CD4-positive, alpha-beta T cell treated with Interleukin-17A for 1 hour (primary cell): ENCODE data around the gene SLC11A1.
A peak's percentile ranks its signal among the peaks of the same experiment; 100 is the strongest.

ENCODE experiments used
- DNase-seq: peaks from one replicate; pipeline ENCODE4 v3.0.0-alpha.2; 2020

The SLC11A1 gene

GRCh38 chr2:218395090-218395444, 13.0 kb downstream of the SLC11A1 start:
- DNase-seq, result no peak

DNA sequence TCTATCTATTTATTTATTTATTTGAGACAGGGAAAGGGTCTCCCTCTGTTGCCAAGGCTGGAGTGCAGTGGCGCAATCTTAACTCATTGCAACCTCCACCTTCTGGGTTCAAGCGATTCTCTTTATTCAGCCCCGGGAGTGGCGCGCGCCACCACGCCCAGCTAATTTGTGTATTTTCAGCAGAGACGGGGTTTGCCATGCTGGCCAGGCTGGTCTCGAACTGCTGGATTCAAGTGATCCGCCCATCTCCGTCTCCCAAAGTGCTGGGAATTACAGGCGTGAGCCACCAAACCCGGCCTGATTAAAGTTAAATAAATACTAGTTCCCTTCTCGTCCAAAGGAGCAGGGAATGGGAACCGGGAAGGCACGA, 13.4 kb downstream of the SLC11A1 start:
- DNase-seq, result no peak

DNA sequence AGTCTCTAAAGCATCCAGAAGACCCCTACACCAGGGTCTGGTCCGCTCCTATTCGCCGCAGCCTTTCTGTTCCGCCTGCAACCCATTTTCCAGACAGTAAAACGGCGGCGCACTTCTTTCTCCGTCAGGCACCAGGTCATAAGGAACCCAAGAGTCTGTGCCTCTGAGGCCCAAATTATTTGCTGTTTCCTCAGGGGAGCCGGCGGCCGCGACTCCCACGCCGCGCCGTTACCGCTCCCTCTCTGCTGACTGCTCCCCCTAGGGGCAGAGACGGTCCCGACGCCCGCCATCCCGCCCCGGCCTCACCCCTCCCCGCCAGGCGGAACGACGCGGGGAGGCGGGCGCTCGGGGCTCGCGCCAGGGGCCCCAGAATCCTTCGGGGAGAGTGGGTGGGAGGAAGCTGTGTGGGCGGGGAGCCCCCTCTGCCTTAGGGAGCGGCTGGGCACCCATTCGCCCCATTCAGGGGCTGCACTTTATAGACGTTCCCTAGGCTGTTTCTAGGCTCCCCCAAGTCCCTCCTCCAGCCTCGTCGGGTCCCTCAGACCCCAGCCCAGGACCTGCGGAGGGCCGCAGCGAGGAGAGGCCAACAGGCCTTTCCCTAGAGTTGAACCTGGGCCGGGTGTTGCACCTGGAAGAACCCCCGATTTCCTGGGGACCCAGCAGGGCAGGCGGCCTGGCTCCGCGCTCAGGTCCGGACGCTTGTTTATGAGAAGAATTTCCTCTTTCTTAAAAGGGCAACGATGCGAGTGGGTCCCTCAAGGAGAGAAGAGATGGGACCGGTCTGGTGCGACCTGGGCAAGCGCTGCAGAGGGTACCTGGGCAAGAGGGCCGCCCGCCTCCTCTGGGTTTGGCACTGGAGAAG, 14.0 kb downstream of the SLC11A1 start:
- peak; percentile 97 for DNase-seq

DNA sequence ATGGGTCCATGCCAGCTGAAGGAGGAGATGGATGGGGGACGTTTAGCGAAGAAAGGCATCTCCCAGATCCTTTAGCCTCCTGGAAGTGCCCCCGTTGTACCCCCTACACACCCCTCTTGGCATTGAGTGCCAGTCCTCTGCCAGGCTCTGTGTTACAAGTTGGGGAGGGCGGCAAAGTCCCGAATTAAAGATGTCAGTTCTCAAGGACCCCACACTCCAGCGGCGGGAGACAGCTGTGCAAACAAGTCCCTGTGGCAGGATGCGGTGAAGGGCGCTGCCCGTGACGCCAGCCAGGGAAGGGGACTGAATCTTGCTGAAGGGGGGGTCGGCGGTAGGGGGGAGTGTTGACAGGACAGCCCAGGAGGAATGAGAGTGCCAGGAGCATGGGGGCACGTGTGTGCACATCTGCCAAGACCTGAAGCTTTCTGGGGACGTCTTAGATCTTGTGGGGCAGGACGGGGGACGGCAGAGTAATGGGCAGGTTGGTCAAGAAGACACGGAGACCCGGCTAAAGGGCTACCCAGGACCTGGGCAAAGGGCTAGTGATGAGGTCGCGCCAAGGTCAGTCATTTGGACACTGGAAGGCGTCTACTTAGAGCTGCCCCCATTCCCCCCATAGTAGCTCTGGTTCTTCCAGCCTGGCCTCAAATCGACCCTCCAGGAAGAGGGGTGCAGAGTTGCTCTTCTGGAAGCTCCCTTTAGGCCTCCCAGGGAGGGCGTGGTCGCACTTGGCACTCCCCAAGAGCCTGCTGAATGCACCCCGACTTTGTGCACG, 14.8 kb downstream of the SLC11A1 start:
- peak; percentile 85 for DNase-seq

GRCh38 chr2:218397463-218397819, 15.4 kb downstream of the SLC11A1 start:
- DNase-seq, result no peak

GRCh38 chr2:218397820-218398436, 15.9 kb downstream of the SLC11A1 start:
- peak; percentile 72 for DNase-seq

DNA sequence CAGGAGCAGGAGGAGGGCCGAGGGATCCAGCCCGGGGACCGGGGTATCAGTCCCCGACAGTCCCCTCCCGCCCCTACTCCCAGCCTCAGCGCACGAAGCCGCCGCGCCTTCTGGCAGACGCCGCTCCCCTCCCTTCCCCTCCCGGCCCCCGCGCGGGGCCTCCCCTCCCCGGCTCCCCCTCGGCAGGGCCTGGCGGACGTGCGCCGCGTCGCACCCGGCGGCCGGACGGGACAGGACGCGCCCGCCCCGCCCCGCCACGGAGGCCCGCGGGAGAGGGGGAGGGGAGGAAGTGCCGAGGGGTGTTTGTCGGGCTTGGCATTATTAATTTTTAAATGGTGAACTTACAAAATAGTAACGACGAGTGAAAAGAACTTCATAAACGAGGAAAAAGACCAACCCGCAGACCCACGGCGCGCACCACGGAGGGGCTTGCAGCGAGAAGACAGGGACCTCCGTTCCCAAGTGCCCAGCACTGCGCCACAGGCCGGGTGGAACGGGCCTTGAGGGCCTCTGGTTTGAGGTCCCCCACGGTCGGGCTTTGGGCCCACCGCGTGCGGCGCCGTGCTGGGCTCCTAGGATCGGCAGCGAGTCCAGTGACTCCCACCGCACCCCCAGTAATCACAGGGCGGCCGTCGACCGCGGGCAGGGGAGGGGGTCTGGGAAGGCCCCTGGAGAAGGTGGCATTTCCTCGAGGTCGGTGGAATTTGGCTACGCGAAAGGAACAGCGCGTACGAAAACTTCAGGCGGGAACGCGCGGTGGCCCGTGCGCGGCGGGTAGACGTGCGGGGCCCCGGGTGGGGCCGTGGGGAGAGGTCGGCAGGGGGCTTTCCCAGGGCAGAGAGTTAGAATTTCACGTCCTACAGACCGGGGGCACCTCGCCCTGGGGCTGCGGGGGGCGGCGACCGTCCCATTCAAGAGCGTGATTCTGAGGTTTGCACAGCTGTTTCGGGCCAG, 16.6 kb downstream of the SLC11A1 start:
- peak; percentile 76 for DNase-seq

- DNase-seq, result peak; percentile 94
Measured at GRCh38 chr2:218399391-218400166, 17.5 kb downstream of the SLC11A1 start, which contains the start of gene CTDSP1. TSS of gene CTDSP1 (plus strand) at chr2:218399868. CDS start at chr2:218400091, 223 bp downstream.

DNA sequence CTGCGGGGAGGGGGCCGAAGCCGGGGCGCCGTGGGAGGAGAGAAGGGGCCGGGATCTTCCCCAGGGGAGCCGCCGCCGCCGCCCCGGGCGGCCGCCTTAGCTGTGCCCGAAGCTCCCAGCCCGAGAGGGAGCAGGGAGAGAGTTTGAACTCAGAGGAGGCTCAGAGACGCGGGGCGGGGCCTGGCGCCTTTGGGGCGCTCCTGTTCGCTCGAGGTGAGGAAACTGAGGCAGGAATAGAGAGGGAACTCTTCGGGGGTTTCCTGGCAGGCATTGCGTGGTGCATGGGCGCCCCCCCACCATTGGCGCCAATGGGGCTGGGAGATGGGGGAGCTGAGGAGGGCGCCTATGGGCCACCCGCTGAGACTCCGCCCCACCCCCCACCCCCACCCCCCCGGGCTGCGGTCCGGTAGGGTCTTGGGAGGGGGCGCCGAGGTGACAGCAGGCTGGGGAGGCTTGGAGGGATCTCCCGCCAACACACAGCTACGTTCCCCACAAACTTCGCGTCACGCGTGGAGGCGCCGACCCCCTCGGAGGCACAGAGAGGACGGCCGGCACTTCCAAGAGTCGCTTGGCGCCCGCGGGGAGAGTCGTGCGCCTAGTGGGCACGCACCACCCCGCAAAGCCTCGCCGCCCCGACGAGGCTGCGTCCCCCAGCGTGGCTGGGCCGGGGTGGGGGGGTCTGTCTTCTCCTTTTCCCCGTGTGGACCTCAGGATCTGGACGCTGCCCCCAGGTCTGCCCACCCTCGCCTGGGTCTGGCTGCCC, 18.3 kb downstream of the SLC11A1 start:
- DNase-seq, result peak; percentile 55

DNA sequence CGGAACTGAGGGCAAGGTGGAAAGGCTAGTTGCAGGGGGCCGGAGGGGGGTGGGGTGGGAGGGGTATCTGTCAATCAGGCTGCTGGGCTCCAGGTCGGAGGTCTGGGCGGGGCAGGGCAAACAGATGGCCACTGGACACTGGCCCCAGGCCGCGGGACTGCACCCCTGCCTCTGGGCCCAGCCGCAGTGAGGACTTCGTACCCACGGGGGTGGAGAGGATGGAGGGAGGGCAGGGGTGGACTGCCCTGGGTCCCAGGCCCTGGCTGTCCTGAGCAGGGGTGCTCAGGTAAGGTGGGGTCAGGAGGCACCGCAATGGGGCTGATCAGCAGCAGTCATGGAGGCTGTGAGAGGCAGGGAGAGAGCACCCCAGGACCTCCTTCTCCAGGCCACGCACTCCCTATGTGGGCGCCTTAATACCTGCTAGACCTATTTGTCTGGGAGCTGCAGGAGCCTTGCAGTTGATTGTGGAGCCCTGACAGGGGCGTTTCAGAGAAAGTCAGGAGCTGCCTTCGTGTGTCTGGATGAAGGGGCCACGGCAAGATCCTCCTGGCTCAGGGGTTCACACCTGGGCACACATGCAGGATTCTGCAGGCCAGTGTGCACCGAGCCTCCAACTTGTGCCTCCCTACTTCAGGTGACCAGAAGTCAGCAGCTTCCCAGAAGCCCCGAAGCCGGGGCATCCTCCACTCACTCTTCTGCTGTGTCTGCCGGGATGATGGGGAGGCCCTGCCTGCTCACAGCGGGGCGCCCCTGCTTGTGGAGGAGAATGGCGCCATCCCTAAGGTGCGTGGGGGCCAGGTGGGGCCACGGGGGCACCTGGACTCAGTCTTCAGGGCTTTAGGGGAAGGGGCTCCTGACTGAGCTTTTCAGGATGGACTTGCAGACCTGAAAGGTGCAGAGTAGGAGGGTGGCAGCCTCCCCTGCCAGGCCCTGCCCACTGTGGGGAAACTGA, 19.1 kb downstream of the SLC11A1 start:
- no peak for DNase-seq

DNA sequence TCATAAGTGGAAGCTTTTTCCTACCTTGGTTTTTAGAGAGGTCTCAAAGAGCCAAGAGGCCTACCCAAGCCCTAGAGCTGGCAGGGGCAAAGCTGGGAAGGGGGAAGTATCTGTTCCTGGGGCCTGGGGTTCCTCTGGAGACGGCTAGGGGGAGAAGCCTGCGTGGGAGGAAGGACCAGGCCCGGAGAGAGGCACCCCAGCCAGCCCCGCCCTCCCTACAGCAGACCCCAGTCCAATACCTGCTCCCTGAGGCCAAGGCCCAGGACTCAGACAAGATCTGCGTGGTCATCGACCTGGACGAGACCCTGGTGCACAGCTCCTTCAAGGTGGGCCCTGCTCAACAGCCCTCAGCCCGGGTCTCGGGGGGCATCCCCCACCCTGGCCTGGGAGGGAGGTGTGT, 19.8 kb downstream of the SLC11A1 start:
- no peak for DNase-seq

DNA sequence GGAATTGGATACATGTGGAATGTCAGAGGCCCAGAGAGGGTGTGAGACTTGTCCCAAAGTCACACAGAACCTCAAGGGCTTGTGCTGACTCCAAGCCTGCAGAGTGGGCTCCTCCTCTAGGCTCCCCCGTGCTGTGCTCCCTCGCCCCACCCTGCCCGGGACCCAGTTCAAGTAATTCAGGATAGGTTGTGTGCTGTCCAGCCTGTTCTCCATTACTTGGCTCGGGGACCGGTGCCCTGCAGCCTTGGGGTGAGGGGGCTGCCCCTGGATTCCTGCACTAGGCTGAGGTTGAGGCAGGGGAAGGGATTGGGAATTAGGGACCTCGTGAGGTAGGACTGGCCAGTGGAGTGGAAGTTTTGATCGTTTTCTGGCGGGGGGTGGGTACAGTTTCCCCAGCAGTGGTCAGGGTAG, 20.4 kb downstream of the SLC11A1 start:
- DNase-seq, result no peak

DNA sequence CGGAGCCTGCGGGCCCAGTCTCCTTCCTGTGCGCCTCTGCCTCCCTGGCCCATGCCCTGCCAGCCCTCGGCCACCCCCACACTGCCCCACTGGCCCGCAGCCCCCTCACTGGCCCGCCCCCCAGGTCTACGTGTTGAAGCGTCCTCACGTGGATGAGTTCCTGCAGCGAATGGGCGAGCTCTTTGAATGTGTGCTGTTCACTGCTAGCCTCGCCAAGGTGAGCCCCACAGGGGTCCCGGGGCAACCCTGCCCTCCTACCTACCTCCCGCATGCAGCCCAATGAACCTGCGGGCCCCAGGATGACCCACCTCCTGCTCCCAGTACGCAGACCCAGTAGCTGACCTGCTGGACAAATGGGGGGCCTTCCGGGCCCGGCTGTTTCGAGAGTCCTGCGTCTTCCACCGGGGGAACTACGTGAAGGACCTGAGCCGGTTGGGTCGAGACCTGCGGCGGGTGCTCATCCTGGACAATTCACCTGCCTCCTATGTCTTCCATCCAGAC, 20.9 kb downstream of the SLC11A1 start:
- no peak for DNase-seq

GRCh38 chr2:218403810-218404209, 21.7 kb downstream of the SLC11A1 start:
- DNase-seq, result no peak

DNA sequence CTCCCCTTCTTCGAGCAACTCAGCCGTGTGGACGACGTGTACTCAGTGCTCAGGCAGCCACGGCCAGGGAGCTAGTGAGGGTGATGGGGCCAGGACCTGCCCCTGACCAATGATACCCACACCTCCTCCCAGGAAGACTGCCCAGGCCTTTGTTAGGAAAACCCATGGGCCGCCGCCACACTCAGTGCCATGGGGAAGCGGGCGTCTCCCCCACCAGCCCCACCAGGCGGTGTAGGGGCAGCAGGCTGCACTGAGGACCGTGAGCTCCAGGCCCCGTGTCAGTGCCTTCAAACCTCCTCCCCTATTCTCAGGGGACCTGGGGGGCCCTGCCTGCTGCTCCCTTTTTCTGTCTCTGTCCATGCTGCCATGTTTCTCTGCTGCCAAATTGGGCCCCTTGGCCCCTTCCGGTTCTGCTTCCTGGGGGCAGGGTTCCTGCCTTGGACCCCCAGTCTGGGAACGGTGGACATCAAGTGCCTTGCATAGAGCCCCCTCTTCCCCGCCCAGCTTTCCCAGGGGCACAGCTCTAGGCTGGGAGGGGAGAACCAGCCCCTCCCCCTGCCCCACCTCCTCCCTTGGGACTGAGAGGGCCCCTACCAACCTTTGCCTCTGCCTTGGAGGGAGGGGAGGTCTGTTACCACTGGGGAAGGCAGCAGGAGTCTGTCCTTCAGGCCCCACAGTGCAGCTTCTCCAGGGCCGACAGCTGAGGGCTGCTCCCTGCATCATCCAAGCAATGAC, 22.4 kb downstream of the SLC11A1 start:
- no peak for DNase-seq

- DNase-seq, result no peak
Measured at GRCh38 chr2:218405086-218405745, 23.1 kb downstream of the SLC11A1 start.

DNA sequence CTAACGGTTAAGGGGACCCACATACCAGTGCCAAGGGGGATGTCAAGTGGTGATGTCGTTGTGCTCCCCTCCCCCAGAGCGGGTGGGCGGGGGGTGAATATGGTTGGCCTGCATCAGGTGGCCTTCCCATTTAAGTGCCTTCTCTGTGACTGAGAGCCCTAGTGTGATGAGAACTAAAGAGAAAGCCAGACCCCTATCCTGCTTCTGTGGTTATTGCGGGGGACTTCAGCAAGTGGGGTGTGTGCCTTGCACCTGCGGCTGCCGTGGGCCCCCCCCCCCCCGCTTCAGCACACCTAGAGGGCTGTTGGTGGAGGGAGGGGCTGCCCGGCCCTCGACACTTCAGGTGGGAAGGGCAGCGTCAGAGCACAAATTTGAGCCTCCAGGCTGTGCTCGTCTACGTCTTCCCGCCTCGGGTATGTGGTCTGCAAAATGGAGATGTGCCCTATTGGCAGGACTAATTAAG, 23.7 kb downstream of the SLC11A1 start:
- DNase-seq, result no peak
